CD4-positive, alpha-beta T cell treated with Interleukin-15 for 1 hour (primary cell): ENCODE measurements around the gene LAMA5.

ENCODE experiments used
- DNase-seq: peaks from one replicate; pipeline ENCODE4 v3.0.0-alpha.2; 2020

Gene LAMA5

DNA sequence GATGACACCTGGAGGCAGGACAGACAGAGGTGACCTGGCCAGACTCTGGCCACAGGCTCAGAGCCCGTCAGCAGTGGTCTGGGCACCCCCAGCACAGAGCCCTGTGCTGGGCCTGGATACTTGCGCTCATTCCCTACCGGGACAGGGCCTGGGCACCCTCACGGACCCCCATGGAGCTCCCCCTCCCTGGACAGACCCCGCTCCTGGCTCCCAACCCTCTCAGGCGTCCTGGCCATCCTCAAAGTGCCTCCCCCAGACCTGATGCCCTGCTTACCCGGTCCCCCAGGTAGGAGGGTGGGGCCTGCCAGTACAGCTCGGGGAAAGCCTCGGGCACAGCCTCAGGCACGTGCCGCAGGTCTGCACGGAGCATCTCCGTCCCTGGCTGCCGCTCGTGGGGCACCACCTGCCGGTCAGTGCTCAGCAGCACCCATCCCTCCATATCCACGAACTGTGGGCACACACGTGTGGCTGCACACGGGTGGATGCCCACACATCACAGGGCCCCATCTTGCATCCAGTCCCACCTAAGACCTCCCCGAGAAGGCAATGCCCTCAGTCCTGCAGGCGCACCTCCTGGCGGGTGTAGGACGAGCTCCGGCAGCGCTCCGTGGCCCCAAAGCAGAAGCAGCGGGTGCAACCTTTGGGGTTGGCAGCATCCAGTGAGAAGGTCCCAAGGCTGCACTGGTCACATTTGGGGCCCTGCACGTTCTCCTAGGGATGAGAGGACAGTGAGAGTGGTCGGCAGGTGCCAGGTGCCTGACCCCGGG, 40.0 kb downstream of the LAMA5 start:
- no peak for DNase-seq

GRCh38 chr20:62326559-62326958, 40.6 kb downstream of the LAMA5 start:
- DNase-seq = no peak

- no peak for DNase-seq
These were observed 41.8 kb downstream of the LAMA5 start for GRCh38 chr20:62325172-62325905.

- no peak for DNase-seq
These were observed 42.9 kb downstream of the LAMA5 start for GRCh38 chr20:62323980-62324906.

- DNase-seq = no peak
These were observed 43.7 kb downstream of the LAMA5 start for GRCh38 chr20:62323146-62323979.

DNA sequence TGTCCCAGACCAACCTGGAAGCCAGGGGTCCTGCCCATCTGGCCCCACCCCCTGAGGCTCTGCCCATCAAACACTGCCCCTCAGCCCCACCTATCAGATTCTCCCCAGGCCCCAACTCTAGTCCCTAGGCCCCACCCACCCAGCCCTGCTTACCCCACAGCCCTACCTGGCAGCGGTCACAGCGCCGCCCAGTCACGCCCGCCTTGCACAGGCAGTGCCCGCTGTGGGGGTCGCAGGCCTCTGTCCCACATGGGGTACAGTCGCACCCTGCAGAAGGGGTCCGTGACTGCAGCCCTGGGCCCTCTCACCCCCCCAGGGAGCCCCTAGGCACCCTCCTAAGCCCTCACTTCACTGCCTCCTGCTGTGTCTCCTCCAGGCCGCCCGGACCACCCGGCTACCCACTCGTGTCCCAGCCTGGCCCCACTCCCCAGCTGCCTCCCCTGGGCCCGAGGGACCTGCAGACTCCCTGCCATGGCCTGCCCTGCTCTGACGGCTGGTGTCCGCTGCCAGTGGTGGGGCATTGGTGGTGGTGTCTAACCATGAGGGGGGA, 44.5 kb downstream of the LAMA5 start:
- no peak for DNase-seq

DNA sequence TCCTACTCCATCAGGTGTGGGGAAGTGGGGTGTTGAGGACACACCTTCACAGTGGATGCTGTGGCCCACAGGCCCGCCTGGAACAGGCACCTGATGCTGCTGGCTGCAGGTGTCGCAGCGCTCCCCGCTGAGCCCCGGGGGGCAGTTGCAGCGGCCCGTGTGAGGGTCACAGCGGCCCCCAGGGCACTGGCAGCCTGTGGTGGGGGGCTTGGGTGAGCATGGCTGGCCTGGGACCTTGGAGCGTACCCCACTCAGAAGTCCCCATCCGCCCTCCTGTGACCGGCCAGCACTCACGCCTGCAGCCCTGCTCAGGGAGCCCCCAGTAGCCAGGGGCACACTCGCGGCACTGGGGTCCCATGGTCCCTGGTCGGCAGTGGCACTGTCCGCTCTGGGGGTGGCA, 45.1 kb downstream of the LAMA5 start:
- no peak for DNase-seq

DNA sequence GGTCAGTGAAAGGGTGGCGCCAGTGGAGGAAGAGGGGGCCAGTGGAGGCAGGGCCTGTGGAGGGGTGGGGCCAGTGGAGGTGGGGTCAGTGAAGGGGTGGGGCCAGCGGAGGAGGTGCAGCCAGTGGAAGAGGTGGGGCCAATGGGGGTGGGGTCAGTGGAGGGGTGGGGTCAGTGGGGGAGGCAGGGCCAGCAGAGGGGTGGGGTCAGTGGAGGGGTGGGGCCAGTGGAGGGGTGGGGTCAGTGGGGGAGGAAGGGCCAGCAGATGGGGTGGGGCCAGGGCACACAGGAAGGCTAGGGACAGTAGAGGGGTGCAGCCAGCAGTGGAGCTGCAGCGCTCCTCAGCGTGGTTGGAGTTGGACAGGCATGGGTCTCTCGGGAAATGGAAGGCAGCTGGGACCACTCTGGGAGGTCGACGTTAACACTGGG, 45.6 kb downstream of the LAMA5 start:
- DNase-seq = no peak

GRCh38 chr20:62320581-62321354, 46.3 kb downstream of the LAMA5 start:
- DNase-seq = no peak

DNA sequence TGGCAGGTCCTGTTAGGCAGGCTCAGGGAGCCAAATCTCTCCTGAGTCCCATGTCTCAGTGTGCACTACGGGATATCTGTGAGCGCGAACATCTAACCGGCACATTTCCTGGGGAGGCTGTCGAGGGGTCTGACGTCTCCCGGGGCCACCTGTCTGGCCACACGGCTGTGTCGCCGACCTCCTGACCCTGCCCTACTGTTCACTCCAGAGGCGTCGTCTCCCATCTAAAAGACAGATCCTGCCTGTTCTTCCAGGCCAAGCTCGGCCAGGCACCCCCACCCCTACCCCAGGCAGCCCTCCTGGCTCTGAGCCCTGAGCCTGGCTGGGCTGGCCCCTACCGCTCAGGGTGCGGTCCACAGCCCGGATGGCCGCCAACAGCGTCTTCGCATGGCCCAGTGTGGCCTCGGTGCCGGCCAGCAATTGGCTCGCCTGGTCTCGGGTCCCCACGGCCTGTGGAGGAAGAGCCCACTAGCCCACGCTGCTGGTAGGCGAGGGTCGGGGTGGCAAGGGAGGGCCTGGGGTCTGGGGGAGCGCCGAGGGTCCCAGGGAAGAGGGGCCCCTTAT, 47.7 kb downstream of the LAMA5 start:
- DNase-seq = no peak

DNA sequence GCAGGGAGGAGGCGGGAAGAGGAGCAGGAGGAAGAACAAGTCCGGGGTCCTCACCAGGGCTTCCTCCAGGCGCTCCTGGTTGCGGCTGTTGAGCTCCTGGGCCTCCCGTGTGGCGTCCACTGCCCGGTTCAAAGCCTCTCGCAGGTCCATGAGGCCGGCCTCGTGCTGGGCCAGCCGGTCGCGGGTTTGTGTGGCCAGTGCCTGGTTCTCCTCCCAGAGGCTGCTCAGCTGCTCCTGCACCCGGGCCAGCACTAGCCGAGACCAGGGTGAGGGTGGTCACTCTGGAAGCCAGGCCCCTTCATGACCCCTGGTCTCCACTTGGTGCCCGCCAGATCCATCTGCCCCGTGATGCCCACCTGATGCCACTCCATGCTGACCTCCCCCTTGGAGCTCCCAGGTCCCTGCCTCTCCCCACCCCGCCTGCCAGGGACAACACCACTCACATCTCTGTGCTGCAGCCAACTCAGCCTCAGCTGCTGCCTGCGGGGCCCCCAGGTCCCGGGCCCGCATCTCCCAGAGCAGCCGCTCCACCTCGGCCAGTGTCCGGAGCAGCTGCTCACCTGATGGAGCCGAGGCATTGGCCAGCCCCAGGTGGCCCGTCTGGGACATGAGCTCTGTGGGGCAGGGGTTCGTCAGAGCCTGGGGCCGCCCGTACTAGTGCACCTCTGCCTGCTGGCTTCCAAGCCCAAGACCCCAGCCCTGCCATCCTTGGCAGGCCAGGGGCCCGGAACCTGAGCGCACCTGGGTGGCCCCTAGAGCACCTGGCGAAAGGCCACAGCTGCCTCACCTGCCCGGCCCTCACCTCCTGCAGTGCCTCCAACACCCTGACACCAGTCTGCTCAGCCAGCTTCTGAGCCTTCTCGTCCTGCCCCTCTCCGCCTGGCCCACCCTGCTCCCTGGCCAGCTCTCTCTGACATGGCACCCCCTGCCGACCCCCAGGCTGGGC, 48.4 kb downstream of the LAMA5 start:
- DNase-seq = no peak

DNA sequence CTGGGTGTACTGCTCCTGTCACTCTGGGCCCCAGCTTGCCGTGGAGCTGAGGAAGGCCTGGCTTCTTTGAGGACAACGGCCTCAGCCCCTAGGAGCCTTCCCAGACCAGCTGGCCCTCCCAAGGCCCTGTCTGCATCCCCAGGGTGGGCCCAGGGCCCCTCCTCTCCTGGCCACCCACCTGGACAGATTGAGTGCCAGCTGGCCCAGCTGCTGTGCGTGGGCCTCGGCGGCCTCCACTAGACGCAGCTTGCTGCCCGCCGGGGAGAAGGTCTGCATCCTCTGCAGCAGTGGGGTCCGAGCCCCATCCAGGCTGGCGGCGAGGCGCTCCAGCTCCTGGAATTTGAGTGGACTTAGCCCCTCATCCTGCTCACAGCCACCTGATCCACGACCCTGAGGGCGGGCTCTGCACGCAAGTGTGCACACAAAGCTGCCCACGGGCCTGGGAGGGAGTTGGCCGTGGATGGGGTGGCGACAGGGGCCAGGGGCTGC, 49.9 kb downstream of the LAMA5 start:
- DNase-seq = no peak

DNA sequence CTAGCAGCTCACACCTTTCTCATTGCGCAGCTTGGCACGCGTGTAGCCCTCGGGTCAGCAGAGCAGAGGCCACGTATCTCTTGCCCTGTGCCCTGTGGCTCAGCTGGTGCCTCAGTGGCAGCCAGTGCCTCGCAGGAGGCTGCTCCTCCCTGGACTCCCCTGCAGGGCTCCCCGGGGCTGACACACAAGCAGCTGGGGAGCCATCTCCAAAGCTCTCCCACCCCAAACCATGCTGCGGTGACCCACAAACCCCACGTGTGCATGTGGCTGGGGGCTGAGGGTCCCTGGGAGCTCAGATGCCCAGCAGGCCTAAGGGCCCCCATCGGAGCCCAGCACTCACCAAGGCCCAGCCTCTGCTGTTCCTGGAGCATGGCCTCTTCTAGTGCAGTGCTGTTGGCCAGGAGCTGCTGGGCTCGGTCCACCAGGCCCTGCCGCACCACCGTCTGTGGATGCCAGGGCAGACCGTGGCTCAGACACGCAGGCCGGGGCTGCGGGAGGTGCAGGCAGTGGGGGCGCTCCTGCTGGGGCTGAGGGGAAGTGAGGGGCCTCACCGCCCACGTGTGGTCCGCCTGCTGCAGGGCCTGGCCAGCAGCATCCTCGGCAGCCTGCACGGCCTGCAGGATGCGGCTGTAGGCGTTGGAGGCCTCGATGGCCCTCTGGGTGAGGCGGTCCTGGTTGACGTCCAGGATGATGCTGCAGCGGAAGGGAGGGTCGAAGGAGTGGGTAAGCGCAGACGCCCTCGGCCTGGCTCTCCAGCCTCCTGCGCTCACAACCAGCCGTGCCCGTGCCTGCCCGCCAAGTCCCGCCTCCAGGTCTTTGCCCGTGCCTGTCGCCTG, 50.6 kb downstream of the LAMA5 start:
- DNase-seq = no peak

DNA sequence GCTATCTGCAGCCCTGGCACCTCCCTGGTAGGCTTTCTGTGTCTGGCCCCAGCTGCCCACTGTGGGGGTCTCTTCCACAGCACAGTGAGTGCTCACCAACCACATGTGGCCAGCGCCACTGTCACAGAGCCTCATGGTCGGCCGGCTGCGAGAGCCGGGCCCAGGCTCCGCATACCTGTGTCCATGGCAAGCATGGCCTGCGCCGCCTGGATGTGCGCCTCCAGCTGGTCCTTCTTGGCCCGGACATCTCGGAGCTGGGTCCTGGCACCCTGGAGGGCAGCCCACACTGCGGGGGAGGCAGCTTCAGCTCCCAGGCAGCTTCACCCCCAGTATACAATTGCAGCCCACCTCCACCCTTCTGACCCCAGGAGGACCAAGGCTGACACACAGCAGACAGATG, 51.3 kb downstream of the LAMA5 start:
- DNase-seq = no peak

- DNase-seq = no peak
These were observed 52.3 kb downstream of the LAMA5 start for GRCh38 chr20:62314711-62315302.

GRCh38 chr20:62314339-62314638, 52.8 kb downstream of the LAMA5 start:
- no peak for DNase-seq

DNA sequence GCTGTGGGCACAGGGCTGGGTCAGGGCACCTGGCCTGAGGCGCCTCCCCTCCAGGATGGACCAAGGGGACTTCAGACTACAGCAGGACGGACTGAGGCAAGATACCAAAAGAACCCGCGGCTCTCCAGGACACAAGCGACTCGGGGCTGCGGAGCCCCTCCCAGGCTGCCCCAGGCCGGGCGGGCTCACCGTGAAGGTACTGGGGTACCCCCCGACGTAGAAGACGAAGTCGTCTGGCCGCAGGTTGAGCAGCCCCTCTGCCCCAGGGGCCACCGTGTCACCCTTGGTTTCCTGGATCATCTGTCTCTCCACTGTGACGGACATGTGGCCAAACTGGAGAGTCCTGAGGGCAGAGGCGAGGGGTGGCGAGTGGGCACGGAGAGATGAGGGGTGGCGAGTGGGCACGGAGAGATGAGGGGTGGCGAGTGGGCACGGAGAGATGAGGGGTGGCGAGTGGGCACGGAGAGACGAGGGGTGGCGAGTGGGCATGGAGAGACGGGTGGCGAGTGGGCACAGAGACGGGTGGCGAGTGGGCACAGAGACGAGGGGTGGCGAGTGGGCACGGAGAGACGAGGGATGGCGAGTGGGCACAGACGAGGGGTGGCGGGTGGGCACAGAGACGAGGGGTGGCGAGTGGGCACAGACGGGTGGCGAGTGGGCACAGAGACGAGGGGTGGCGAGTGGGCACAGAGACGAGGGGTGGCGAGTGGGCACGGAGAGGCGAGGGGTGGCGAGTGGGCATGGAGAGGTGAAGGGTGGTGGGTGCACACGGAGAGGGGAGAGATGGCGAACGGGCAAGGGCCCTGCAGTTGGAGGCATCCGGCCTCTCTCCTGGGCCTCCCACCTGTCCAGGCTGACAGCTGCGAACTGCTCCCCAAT, 53.4 kb downstream of the LAMA5 start:
- no peak for DNase-seq
